GM08714 (cell line): ENCODE measurements around the gene KIAA1958.

Source experiments
- H3K4me3 ChIP-seq: fragments of 200-500 bp; sonication (Bioruptor generic); 2 replicates; pipeline ENCODE4 v1.5.1; 2014; ENCODE audit warnings: mild to moderate bottlenecking, low read length, inconsistent platforms
- ZNF274 ChIP-seq: IDR thresholded peaks from 2 replicates; pipeline ENCODE4 v1.6.1; 2012; ENCODE audit warnings: mild to moderate bottlenecking, low read depth, low read length

Gene KIAA1958

DNA sequence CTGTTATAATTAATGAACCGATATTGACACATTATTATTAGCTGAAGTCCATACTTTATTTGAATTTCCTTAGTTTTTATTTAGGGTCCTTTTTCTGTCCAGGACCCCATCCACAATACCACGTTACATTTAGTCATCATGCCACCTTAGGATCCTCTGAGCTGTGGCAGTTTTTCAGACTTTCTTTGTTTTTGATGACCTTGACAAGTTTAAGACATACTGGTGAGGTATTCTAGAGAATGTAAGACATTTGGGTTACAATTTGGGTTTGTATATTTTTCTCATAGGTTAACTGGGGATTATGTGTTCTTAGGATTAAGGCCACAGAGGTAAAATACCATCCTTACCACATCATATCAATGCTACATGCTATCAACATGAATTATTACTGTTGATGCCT, 42.7 kb downstream of the KIAA1958 start:
- H3K4me3 ChIP-seq, result no peak overlapping the region
- no peak for TF ChIP-seq ZNF274

DNA sequence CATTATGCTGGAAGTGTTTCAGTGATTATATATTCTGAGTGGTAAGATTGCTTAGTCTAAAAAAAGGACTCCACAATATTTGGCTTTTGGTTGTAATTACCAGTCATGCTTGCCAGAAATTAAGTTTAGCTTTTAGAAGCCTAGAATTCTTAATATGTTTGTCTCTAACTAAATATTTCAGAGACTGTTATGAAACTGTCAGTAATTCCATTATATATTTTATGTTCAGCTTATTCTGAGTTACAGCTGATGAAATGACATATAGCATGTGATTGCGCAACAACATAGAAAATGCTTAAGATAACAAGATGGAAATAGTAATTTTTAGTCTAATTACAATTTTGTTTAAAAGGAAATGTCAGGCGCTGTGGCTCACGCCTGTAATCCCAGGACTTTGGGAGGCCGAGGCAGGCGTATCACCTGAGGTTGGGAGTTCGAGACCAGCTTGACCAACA, 44.2 kb downstream of the KIAA1958 start:
- no peak overlapping the region for H3K4me3 ChIP-seq
- no peak for TF ChIP-seq ZNF274

DNA sequence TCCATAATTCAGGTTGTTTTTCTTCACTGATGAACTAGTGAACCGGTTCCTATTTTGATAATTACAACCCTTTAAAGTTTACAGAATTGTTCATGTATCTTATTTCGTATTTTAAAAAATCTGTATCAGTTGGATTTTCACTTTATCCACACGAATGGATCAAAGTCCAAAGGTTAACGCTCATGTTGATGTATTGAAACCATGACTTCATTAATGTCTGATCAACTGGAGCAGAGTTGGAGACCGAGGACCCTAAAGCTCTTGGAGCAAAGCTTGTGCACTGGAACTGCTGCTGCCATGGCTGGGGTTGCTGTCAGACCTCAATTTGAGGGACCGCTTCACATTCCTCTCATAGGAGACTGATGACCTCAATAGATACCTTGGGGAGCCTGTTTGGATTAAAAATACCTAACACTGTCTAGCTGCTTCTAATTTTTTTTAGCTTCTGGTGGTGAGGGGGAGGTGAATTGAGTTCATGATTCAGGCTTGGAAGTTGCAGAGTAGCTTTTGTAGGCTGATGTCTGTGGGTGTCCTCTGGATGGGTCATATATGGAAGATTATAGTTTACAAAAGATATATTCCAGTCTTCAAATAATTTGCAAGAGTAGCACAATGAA, 45.1 kb downstream of the KIAA1958 start:
- no peak overlapping the region for H3K4me3 ChIP-seq
- no peak for TF ChIP-seq ZNF274

DNA sequence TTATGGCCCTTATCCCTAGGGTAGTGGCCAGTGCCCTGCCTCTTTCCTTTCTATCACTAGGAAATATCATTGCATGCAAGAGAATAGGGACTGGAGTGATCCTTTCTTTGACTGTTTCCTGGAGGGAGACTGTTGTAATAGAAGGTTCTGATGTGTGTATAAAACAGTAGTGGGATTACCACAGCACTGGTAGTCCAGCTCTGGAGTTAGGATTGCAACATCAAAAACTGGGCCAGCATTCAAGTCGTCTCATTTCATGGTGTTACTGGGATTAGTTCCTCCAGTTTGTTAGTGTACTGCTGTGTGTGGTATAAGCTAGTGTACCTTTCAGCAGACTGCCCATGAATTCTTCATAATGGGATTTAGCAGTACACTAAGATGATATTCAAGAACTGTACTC, 45.8 kb downstream of the KIAA1958 start:
- no peak for TF ChIP-seq ZNF274
- H3K4me3 ChIP-seq, result no peak overlapping the region

DNA sequence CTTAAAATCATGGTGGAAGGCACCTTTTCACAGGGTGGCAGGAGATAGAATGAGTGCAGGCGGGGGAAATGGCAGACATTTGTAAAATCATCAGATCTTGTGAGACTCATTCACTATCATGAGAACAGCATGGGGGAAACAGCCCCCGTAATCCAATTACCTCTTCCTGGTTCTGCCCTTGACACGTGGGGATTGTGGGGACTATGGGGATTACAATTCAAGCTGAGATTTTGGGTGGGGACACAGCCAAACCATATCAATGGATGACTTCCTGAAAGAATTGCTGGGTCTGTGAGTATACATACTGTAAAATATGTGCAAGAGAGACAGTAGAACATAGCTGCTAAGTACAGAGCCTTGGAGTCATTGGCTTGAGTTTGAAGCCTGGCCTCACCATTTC, 47.0 kb downstream of the KIAA1958 start:
- TF ChIP-seq ZNF274, result no peak
- H3K4me3 ChIP-seq, result no peak overlapping the region

DNA sequence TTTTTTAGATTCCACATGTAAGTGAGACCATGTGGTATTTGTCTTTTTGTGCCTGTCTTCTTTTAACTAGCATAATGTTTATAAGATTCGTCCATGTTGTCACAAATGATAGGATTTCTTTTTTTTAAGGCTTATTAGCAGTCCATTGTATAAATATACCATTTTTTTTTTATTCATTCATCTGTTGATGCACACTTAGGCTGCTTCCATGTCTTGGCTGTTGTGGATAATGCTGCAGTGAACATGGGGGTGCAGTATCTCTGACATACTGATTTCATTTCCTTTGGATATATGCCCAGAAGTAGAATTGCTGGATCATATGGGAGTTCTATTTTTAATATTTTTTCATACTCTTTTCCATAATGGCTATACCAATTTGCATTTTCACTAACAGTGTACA, 48.7 kb downstream of the KIAA1958 start:
- no peak overlapping the region for H3K4me3 ChIP-seq
- no peak for TF ChIP-seq ZNF274

DNA sequence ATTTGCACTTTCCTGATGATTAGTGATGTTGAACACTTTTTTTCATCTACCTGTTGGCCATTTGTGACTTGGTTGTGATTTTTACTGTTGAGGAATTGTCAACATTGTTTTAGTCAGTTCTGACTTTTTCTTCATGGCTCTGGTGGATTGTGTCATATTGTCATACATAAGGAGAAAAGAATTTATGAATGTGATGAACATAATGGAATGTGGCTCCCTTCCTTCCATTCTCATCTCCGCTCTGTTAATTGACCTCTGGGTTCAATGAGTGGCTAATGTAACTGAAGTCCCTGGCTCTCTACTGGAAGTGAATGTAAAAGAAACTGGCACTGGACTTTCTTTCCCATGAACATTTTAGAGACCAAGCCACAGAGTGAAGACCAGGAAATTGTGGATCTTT, 49.2 kb downstream of the KIAA1958 start:
- H3K4me3 ChIP-seq, result no peak overlapping the region
- no peak for TF ChIP-seq ZNF274

DNA sequence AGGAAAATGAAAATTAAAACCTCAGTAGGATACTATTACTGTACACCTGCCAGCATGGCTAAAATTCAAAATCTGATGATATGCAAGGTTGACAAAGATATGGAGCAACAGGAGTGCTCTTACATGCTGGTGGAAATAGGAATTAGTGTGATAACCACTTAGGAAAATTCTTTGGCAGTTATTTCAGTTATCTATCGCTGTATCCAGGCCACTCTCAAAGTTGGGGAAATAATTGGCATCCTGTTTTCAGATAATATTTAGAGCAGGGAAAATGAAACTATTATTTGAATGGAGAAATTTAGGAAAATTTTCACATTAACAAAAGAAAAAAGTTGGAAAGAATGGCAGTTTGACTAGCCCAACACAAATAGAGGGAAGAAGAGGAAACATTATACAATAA, 50.9 kb downstream of the KIAA1958 start:
- no peak for TF ChIP-seq ZNF274
- H3K4me3 ChIP-seq, result no peak overlapping the region

DNA sequence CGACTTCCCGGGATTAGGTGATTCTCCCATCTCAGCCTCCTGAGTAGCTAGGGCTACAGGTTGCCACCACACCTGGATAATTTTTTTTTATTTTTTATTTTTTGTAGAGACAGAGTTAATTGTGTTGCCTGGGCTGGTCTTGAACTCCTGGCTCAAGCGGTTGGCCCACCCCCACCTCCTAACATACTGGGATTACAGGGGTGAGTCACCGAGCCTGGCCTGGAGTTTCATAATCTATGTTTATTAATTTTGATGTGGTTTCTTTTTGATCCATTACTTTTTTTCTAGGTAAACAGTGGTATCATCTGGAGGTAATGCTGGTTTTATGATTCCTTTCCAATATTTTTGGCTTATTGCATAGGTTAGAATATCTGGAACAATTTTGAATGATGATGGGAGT, 54.2 kb downstream of the KIAA1958 start:
- no peak overlapping the region for H3K4me3 ChIP-seq
- TF ChIP-seq ZNF274, result no peak

DNA sequence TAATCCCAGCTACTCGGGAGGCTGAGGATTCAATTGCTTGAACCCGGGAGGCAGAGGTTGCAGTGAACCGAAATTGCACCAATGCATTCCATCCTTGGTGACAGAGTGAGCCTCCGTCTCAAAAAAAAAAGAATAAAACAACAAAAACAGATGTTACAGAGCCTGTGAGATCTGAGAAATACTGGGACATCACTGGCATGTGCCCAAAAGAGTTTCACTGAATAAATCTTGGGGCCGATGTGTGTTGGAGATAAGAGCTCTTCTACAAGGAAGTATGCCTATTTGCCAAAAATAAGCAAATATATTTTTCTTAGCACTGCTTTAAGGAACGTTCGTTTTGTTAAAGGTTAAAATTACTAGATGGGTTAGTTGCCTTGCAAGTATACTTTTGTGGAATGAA, 55.1 kb downstream of the KIAA1958 start:
- no peak overlapping the region for H3K4me3 ChIP-seq
- no peak for TF ChIP-seq ZNF274

DNA sequence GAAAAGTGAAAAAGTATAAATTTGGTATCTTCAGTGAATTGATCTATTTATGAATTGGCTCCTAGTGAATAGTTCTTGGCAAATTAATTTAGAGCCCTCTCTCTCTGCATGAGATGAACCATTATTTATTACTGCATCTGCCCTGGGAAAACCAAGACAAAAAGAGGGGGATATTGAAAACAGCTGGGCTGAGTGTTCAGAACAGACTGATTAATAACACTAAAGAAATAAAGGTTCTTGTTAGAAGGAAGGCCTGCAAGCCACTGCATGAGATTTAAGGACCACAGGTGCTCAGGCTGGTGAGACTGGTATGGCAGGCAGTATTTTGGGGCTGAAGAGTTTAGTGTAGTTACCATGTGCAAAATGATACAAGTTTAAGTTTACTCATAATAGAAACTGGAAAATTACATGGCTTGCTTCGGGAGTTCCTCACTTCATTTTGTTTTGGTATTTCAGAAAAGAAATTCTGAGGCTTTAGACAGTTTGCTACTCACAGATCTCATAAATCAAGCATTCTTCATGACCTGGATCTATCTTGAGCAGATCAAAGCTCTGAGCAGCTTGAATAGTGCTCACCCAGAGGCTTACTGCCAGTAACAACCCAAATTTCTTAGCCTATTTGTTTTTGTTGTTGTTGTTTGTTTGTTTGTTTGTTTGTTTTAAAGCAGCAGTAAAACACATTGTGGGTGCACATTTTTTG, 56.1 kb downstream of the KIAA1958 start:
- no peak overlapping the region for H3K4me3 ChIP-seq

DNA sequence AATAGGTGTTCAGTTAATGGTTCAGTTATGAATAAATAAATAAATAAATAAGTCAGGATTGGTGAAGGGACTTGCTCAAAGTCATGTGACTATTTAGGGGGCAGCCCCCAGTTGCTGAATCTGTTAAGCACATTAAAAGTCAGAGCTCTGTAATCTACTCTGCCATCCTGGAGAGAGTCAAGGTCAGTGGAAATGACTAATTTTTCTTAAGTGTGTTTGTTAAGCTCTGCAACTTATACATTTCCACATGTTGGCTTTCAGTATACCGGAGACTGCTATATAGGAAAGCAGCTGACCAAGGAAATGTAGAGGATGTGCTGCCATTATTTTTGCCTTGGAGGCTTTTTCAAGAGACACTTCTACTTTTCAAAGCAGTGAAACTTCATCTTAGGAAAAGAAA, 57.9 kb downstream of the KIAA1958 start:
- no peak overlapping the region for H3K4me3 ChIP-seq
- TF ChIP-seq ZNF274, result no peak

More for the DNA sequence above, 56.1 kb downstream of the KIAA1958 start:
- no peak for TF ChIP-seq ZNF274

DNA sequence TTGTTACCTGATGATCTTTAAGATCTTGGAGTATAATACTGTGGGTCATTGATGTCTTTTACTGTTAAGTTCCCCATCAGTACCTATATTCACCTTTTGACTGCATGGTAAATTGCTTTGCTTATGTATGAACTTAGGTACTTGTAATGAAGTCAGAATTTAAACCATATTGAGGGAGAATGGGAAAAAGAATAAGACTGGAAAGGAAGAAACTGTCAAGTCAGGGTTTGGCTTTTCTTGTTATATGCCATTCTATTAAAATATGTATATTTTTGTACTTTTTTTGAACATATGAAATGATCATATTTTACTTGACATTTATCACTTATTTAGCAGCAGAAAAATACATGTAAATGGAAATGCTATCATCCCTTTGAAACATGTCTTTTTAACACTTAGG, 58.6 kb downstream of the KIAA1958 start:
- no peak overlapping the region for H3K4me3 ChIP-seq
- no peak for TF ChIP-seq ZNF274

DNA sequence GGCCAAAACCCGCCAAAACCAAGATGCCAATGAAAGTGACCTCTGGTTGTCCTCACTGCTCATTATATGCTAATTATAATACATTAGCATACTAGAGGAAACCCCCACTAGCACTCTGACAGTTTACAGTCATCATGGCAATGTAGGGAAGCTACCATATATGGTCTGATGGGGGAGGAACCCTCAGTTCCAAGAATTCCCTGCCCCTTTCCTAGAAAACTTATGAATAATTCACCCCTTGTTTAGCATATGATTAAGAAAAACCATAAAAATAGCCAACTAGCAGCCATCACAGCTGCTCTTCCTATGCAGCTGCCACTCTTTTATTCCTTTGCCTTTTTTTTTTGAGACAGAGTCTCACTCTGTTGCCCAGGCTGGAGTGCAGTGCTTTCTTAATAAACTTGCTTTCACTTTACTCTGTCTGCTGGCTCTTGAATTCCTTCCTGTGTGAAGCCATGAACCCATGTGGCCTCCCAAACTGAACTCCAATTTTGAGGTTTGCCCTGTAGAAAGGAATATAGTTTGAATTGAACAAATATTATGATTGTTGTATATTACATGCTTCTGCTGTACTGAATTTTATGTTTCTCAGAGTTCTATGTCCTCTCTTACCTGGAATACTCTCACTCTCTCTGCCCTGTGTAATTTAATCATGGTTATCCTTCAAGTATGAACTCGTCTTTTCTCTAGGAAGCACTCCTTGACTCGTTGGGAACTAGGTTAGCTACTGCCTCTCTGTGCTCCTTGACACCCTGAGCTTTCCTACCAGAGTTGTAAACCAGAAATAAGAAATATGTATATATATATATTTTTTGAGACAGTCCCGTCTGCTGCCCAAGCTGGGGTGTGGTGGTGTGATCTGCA, 59.8 kb downstream of the KIAA1958 start:
- no peak for TF ChIP-seq ZNF274
- H3K4me3 ChIP-seq, result no peak overlapping the region

DNA sequence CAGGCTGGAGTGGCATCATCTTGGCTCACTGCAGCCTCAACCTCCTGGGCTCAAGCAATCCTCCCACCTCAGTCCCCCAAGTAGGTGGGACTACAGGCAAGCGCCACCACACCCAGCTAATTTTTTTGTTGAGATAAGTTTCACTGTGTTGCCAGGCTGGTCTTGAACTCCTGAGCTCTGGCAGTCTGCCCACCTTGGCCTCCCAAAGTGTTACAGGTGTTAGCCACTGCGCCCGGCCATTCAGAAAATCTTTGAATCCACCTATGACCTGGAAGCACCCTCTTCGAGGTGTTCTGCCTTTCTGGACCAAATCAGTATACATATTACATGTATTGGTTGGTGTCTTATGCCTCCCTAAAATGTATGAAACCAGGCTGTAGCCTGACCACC, 61.4 kb downstream of the KIAA1958 start:
- no peak for TF ChIP-seq ZNF274
- H3K4me3 ChIP-seq, result no peak overlapping the region
